Mucosa of gallbladder (tissue), 1 donor: ENCODE data around the gene HNRNPF. TPM values are rescaled to one million over a fixed set of nuclear protein-coding genes. Genes with fewer than 3 reads are reported as not detected.
A peak's percentile ranks its signal among the peaks of the same experiment; 100 is the strongest.

Experiments
- DNase-seq: peaks from one replicate; pipeline ENCODE4 v3.0.0-alpha.2; 2020; ENCODE audit warnings: low spot score
- total RNA-seq: library from RNA; stranded (reverse); gene quantifications from one replicate; pipeline ENCODE4 v1.2.1, GENCODE V29; 2021
- donor health status: DM: no; HTN: no; CAD: no.

The HNRNPF gene
- total RNA-seq, 1 donor from 2014 or later = 184 TPM

DNA sequence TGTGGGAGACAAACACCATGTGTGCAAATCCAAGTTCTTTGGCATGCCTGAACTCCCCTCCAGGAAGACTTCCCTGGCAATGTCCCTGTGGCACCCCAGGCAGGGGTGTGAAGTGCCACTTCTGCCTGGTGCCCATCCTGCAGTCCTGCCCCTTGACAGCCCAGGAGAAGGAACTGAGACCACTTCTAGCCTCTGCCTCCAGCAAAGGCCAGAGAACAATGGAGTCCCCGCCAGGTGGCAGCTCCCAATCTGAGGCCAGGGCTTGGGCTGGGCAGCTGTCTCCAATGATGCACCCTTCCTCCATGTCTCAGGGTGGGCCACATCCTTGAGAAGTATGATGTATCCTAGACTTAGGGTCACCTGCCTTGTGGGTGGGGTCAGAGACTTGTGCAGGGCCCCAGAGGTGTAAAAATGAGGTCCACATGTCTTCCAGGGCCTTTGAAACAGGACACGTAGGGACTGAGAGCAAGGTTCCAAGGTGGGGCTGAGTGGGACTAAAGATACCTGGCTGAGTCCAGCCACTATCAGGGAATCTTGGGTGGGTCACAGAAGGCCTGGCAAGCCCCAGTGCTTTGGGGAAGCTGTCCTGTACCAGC, 32.1 kb downstream of the HNRNPF start:
- no peak for DNase-seq

DNA sequence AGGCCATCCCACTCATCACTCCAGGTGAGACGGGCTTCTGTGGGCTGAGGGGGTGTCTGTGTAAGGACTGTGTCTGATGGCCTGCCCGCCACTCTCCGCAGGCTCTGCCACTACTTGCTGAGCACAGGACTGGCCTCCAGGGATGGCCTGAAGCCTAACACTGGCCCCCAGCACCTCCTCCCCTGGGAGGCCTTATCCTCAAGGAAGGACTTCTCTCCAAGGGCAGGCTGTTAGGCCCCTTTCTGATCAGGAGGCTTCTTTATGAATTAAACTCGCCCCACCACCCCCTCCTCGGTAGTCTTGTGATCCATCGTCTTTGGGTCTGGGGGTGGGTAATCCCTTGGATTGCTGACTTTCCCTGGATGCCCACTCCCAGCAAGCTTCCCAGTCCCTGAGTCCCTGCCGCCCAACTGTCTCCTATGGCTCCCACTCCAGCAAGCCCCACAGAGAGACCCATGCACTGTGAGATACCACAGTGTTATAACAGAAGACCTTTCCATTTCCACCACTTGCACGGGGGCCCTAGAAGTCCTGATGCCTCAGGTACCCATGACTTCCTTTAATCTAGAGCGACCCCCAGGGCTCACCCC, 32.8 kb downstream of the HNRNPF start:
- DNase-seq = no peak

DNA sequence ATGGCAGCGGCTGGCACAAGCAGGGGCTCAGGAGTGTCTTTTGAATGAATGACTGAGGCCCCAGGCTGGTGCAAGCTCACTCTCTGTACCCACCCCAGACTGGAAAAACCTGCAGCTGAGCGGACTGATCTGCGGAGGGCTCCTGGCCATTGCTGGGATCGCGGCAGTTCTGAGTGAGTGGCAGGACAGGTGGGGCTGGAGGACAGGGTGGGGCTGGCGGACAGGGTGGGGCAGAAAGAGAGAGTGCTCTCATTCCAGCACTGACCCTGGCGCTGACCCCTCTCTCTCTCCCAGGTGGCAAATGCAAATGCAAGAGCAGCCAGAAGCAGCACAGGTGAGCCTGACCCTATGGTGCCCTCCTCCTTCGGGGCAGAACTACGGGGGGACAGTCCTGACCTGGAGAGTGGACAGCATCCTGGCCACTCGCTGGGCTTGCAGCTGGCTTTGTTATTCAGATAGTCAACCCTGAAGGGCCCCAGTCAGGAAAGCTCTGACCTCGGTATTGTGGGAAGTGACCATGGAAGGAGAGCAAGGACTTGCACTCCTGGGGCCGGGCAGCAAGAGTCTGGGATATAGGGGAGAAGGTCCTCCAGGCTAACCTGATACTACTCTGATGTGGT, 33.5 kb downstream of the HNRNPF start:
- no peak for DNase-seq

DNA sequence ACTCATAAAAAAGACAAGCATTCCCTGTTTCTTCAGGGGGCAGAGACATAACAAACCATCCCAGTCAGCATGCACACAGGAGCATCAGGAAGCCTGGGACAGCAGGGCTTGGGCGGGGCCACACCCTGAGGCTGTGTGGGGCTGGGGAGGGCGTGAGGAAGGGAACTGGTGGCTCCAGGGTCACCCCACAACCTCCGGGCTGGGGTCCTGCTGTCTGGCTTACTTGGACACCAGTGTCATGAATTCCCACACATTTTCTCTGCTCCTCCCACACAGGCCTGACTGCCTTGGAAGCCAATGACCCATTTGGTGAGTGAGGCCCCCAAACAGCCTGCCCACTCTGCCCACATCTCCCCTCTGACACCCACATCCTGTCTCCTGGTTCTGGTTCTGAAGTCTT, 34.8 kb downstream of the HNRNPF start:
- DNase-seq = no peak

DNA sequence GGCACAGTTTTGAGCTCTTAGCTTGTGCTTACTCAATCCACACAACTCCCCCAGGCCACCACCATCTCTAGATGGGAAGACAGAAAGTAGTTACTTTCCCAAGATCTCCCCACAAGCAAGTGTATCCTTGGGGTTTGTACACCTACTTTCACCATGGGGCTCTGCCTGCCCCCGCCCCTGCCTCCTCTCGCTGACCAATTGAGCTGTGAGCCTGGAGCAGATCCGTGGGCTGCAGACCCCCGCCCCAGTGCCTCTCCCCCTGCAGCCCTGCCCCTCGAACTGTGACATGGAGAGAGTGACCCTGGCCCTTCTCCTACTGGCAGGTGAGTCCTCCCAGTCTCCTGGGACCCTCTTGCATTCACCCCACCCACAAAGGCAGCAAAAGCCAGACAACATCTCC, 35.5 kb downstream of the HNRNPF start:
- no peak for DNase-seq

DNA sequence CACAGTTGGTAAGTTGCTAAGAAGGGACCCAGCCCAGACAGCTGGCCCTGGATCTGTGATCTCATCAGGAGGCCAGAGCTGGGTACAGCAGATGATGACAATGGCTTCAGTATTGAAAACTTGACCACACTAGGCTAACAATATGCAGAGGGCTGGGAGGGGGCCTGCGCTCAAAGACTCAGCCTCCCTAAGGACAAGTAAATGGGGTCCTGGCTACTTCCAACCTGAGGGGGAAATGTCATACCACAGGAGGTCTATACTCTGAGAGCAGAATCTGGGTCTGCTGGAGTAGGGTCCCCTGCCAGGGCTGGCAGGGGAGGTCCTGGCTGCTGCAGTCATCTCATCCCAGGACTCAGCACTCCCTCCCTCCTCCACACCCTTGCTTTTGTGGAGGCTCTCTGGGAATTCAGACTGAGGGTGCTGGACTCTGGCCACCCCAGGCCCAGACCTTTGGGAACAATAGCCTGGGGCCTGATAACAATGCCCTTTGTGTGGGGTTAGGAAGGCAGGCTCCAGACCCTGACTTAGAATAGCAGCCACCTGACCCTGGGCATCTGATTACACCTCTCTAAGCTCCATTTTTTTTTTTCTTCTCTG, 36.1 kb downstream of the HNRNPF start:
- no peak for DNase-seq

DNA sequence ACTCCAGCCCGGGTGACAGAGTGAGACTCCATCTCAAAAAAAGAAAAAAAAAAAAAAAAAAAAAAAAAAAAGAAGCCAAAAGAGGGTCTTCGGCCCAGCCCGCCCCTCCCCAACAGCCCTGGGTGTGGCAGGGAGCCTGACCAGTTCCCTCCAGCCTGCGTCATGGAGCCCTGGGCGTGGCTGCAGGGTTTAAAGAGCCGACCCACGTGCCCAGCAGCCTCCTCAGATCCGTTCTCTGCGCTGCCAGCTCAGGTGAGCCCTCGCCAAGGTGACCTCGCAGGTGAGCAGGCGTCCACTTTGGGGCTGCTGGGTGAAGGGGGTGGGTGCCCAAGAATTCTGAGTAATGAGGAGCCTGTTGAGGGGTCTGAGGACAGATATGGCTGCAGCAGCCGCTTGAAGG, 37.6 kb downstream of the HNRNPF start, which contains the start of gene FXYD4:
FXYD4 (plus strand) TSS at position 219 of the 400 bp plus-strand sequence. CDS start 2,111 bp downstream, outside the sequence.
- DNase-seq = peak; percentile 44

DNA sequence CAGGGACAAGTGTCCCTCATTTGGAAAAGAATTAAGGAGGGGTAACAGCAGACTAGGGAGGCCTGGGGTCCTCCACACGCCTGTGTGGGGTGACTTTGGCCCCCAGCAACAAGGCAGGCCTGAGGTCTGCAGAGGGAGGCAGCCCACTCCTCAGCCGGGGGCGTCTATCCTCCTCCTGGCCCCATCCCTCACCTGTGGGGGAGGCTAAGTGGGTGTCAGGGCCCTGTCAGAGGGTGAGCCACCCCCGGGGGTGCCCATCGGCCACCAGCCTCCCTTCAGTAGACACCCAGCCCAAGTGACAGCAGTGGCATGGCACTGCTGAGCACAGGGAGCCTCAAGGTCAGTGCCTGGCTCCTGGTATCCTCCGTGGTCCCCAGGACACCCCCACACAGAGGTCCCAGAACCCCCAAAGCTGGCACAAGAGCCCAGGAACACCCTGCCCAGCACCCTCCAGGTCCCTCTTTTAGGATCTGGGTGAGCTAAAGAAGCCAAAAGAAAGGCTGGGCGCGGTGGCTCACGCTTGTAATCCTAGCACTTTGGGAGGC, 38.2 kb downstream of the HNRNPF start:
- DNase-seq = no peak

DNA sequence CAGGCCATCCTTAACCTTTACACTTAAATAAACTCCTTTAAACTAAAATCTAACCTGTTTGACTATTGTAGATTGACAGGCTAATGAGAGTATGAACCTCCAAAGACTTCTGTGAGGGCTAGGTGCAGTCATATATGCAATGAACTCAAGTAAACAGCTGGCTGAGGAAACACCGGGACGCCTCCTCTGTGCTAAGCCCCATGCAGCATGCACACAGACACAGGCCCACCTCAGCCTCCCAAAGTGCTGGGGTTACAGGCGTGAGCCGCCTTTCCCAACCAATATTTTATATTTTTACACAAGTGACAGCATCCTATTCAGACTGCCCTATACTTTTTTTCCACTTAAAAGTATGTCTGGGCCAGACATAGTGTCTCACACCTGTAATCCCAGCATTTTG, 39.1 kb downstream of the HNRNPF start:
- no peak for DNase-seq

DNA sequence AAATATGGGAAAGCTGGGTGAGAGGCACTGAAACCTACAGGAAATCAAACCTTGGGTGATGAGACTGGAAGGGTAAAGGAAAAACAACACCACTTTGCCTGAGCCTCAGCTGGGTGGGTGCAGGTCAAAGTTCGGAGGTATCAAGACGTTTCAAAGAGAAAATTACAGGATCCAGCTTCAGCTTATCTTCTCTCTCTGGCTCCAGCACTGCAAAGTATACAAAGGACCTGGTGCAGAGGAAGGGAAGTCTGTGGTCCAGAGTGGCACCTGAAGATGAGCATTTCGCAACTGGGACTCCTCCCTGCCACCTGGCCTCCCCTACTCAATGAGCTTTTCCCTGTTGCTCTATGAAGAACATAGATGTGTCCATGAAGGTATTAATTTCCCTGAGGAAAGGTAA, 44.0 kb downstream of the HNRNPF start:
- no peak for DNase-seq

DNA sequence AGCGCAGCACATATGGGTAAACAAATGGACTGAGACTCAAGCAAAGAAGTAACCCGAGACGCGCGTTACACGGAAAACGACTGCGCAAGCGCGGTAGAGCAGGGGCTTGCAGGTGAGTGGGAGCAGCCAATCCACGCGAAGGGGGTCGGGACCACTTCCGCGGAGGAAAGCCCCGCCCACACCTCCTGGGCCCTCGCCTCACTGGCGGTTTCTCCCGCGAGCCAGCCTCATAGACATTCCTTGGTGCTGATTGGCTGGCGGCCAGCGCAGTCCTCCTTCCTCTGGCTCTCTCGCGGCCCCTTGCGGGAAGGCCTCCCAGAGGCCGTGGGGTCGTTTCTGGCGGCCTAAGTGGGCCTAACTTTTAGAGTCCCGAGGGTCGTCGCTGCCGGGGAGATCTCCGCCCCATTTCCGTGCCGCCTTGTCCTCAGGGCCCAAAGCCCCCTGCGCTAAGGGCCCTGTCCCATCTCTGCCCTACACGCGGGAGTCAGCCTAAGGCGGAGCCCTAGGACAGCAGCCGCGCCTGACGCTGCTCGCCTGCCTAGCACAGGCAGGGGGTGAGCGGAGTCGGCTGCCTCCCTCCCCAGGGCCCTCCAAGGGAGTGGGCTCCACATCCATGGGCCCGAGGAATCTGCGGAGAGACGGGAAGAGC, 46.7 kb downstream of the HNRNPF start:
- peak; percentile 98 for DNase-seq

DNA sequence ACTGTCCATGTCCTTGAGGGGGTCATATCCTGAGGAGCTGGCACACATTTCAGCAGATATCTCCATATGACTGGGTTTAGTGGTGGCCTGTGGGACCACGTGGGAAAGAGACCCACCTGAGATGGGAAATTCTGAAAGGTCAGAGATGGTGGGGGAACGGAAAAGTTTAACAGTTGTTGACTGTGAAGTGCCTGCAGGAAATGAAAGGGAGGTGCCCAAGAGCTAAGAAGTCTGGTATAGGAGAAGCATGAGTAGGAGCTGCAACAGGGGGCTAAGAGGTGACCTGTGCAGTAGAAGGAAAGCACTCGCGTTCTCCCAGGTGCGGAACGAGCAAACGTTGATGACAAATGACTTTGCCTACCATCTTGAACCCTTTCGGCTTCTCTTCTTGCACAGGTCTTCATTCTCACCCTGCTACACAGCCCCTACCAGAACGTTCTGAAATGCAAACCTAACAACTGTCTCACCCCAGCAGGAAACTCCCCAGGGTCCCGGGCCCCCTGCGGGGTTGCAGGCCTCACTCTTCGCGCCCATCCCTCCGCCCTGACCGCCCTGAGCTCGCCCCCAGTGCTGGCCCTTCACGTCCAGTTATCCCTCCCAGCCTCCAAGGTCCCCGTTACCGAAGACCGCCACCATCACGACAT, 47.3 kb downstream of the HNRNPF start:
- DNase-seq = no peak

DNA sequence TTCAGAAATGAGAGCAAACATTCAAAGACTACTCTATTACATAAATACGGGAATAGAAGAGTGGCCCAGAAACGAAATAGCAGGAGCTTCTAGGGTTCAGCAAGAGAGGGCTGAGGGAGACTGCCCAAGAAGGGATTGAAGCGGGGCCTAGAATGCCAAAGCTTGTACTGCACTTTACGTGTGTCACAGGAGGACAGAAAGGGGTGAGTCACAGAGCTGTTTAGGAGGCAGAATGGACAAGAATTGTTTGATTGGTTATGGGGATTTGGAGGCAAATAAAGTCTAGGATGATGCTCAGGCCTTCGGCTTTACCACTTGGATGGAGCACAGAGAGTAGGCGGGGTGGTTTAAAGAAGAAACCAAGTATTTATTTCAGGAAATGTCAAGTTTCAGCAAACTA, 48.9 kb downstream of the HNRNPF start:
- no peak for DNase-seq

DNA sequence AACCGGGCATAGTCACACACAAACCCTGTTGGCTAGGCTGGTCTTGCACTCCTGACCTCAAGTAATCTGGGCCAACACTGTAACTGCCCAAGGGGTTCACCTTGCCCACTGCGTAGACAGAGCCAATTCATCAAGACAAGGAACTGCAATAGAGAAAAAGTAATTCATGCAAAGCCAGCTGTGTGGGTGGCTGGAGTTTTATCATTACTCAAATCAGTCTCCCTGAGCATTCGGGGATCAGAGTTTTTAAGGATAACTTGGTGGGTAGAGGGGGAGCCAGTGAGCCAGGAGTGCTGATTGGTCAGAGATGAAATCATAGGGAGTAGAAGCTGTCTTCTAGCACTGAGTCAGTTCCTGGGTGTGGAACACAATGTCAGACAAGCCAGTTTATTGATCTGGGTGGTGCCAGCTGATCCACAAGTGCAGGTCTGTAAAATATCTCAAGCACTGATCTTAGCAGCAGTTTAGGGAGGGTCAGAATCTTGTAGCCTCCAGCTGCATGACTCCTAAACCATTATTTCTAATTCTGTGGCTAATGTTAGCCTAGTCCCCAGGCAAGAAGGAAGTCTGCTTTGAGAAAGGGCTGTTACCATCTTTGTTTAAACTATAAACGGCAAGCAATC, 53.1 kb downstream of the HNRNPF start:
- DNase-seq = peak; percentile 74

DNA sequence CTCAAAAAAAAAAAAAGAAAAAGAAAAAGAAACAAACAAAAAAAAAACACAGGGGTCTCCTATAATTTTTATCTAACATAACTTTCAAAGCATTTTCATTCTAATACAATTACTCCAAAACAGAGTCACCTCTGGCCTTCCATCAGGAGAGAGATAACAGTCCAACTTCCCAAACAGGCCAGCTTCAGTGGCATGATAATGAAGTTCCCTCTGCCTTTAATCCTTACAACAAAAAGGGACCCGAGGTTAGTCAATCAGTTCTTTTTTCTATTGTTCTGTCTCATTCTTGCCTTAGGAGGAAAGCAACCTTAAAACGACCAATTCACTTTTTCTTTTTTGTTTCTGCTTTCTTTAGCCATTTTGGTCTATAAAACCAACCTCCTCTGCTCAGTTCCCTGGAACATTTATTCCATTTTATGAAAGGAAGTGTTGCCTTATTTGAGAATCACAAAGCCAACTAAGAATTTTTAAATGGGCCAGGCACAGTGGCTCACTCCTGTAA, 54.1 kb downstream of the HNRNPF start:
- no peak for DNase-seq

DNA sequence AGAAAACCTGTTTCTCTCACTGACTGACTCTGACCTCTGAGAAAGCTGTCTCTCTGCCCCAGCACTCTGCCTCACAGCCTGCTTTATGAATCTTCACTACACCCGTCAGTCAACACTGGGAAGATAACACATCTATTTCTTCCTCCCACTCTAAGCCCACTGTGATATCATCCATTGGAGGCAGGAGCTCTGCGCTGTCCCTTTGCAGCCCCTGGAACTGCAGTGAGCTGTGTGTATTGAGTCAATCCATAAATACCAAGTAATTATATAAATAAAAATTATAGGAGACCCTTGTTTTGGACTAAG, 54.7 kb downstream of the HNRNPF start:
- DNase-seq = no peak

DNA sequence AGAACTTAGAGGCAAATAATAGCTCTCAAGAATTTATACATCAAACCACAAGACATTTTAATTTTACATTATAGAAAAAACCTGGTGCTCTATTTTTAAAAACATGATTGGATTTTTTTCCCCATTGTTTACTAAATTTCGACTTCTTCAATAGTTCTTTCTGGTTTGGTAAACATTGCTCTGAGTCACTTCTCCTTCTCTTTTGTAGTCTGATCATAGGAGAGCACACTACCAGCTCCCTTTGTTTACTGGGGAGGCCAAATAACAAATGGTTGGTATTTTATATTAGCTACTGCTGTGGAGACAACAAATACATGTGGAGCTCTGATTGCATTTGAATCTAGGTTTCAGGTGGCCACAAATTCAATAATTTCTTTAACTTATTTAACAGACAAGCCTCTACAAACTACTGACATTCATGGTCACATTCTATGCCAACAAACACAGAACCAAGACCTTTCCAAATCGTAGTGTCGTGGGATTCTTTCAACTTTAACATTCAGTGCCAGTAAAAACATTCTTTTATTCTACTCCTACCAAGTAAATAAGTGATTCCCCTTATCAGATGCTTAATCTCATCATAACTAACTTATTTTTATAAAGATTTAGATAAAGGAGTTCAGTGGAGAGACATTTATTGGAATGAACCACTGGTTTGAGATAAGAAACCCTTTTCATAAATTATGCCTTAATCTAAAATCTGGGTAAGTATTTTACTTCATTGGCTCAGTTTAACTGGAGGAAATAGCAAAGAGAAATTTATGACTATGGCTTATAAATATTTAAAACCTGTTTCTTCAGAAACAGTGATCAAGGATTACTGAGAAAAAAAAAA, 55.3 kb downstream of the HNRNPF start:
- DNase-seq = no peak

DNA sequence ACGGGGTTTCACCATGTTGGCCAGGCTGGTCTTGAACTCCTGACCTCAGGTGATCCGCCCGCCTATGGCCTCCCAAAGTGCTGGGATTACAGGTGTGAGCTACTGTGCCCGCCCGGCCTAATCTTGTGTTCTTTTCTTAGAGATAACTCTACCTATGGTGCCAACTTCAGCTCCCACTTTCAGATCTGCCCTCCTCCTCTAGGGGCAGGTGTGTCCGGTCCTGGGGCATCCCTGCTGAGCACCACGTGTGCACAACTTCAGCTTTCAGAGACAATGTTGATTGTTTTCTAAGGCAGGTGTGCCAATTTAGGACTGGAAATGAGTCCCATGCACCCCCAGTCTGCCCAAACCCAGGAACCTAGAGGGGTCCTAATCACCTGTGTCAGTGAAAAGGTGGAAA, 56.0 kb downstream of the HNRNPF start:
- DNase-seq = no peak

DNA sequence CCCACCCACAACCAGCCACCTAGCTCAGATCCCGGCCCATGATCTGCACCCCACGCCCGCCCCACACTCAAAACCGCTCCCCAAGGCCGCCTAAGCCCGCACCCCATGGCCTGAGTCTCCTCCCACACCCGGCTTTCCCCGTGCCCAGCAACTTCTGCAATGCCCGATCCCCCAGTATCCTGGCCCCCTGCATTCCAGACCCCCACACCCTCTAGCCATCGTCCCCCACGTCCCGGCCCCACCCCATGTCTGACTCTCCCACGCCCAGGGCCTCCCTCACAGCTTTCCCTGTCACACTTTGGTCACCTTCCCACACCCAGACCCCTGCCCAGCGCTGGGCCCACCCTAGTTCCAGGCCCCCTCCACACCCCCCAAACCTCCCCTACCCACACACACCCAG, 57.7 kb downstream of the HNRNPF start:
- DNase-seq = no peak

DNA sequence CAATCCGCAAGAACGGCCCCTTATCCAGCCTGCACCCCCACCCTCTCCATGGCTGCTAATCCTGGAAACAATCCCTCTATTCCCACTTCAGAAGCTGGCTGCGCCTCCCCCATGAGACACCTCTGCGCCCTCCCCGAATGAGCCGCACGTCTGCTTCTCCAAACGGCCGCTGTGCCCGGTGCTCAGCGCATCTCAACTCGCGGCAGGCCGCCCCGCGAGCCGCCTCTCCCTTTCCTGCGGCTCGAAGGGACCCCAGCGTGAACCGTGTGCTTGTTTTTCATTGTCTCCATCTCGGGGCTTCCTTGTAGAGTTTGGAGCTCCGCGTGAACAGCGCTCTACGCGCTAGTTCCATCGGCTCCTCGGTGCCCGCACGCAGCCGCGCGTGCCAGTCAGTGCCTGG, 58.3 kb downstream of the HNRNPF start:
- DNase-seq = no peak
